HPDE6-E6E7 (cell line): ENCODE results near the gene ABCC4.

Experiments
- DNase-seq: peaks from one replicate; pipeline ENCODE4 v3.0.0; 2011; ENCODE audit warnings: missing footprints; ENCODE audit errors: extremely low spot score

Gene ABCC4

GRCh38 chr13:95059306-95059705, 241.9 kb downstream of the ABCC4 start:
- DNase-seq: no peak

GRCh38 chr13:95058680-95059079, 242.6 kb downstream of the ABCC4 start:
- DNase-seq: no peak

GRCh38 chr13:95056266-95056665, 245.0 kb downstream of the ABCC4 start:
- DNase-seq: no peak

GRCh38 chr13:95050800-95051615, 250.2 kb downstream of the ABCC4 start:
- DNase-seq: no peak

GRCh38 chr13:95049772-95050171, 251.5 kb downstream of the ABCC4 start:
- no peak for DNase-seq

GRCh38 chr13:95044452-95045205, 256.6 kb downstream of the ABCC4 start:
- DNase-seq: no peak

GRCh38 chr13:95039415-95039814, 261.8 kb downstream of the ABCC4 start:
- DNase-seq: no peak

- no peak for DNase-seq
Measured at GRCh38 chr13:95038949-95039348, 262.3 kb downstream of the ABCC4 start.

GRCh38 chr13:95035311-95036109, 265.7 kb downstream of the ABCC4 start:
- DNase-seq: no peak

- no peak for DNase-seq
Measured at GRCh38 chr13:95033890-95034289, 267.4 kb downstream of the ABCC4 start.

GRCh38 chr13:95032121-95032520, 269.1 kb downstream of the ABCC4 start:
- DNase-seq: no peak

GRCh38 chr13:95030821-95031343, 270.4 kb downstream of the ABCC4 start:
- no peak for DNase-seq

GRCh38 chr13:95027638-95028037, 273.6 kb downstream of the ABCC4 start:
- DNase-seq: no peak

GRCh38 chr13:95025116-95025515, 276.1 kb downstream of the ABCC4 start:
- no peak for DNase-seq

GRCh38 chr13:95023405-95023804, 277.8 kb downstream of the ABCC4 start:
- DNase-seq: peak; percentile 23

GRCh38 chr13:95020298-95020987, 280.8 kb downstream of the ABCC4 start:
- peak; percentile 33 for DNase-seq

- DNase-seq: no peak
Measured at GRCh38 chr13:95019886-95020285, 281.4 kb downstream of the ABCC4 start.

- DNase-seq: no peak
Measured at GRCh38 chr13:95007322-95007721, 293.9 kb downstream of the ABCC4 start.

- DNase-seq: no peak
Measured at GRCh38 chr13:95005300-95005699, 296.0 kb downstream of the ABCC4 start.

- no peak for DNase-seq
Measured at GRCh38 chr13:95003019-95003813, 298.0 kb downstream of the ABCC4 start.

GRCh38 chr13:95002126-95002525, 299.1 kb downstream of the ABCC4 start:
- no peak for DNase-seq
